ENCODE measurements around the gene BBS9.
"Not testable (repeated sequence)": the region's sequence is repeated elsewhere in the genome, so short reads cannot be mapped to it uniquely, and the experiment has no call there.

Gene BBS9

GRCh38 chr7:33431543-33431942 is 302.2 kb downstream of the BBS9 start:
- no peak for DNase-seq (ENCODE audit: low read depth in 3 of 3)

DNA sequence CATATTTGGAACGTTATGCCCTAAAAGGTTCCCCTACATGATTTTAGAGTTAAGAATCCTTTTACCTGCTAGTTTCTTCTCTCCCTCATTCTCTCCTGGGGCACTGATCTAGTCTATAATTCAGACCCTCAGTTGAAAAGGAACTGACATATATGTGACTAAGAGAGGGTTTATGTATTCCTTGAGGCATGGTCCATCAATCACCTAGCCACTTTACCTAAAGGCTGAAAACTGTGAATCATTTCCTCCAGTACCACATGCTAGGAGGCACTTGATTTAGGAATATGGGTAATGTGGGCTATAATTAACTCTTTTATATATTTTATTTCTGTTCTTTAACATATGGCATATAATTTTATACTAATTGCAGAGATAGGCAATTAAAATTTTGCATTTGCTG is 303.5 kb downstream of the BBS9 start:
- DNase-seq (ENCODE audit: low read depth in 3 of 3) = no peak

DNA sequence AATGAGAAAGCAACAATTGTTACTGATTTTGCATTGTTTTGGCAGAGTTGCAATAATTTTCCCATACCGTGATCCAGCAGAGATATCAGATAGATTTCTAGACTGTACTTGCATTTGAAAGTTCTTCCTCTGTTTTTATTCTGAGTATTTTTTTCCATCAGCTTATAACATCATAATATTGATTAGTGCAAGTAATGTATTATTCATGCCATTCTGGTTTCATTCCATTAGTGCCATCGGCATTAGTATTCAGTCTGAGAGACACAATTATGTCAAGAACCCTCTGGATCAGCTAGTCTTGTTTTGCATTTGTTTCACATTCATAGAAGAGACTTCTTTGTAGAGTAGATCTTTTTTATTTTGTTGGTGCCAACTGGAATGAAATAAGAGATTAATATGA is 304.0 kb downstream of the BBS9 start:
- DNase-seq (ENCODE audit: low read depth in 3 of 3) = no peak

DNA sequence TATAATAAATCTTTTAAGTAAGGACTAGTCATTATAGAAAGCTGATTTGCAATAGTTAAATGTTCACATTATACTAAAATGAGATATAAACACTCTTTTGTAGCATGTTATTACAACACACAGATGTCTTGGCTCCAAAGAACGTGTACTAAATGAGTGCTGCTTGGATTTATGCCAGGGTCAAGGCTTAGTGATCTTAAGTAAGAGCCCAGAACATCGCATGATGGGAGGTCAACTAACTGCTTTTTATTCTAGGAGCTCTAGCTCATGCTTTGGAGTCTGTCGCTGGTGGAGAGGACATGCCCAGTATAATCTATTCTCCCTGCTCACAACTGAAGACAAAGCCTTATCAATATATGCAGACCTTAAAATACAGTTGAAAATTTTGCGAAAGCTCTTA is 315.1 kb downstream of the BBS9 start:
- no peak for DNase-seq (ENCODE audit: low read depth in 3 of 3)

- no peak for DNase-seq (ENCODE audit: low read depth in 3 of 3)
Observed at GRCh38 chr7:33446551-33446950, 317.2 kb downstream of the BBS9 start.

- DNase-seq (ENCODE audit: low read depth in 3 of 3) = no peak
Observed at GRCh38 chr7:33448035-33448434, 318.7 kb downstream of the BBS9 start.

- DNase-seq (ENCODE audit: low read depth in 3 of 3) = no peak
Observed at GRCh38 chr7:33449847-33450246, 320.5 kb downstream of the BBS9 start.

- DNase-seq (ENCODE audit: low read depth in 3 of 3) = no peak
Observed at GRCh38 chr7:33452805-33453502, 323.6 kb downstream of the BBS9 start.

DNA sequence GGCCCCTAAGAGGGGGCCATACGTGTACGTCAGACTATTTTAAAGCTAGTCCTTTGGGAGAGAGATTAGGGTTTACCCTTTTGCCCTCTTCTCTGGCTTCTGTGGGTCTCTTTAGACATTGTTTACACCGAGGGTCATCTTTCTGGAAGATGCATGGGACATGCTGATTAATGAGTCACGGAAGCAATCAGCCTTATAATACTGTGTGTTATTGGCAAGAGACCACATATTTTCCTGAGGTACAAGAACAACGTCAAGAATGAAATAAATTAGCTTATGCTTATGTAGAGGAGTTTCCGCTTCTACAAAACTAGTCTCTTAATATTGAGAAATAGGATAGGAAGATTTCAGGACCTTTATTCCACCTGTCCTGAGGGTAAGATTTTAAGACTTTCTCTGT is 327.7 kb downstream of the BBS9 start:
- no peak for DNase-seq (ENCODE audit: low read depth in 3 of 3)

GRCh38 chr7:33458581-33458980 is 329.2 kb downstream of the BBS9 start:
- DNase-seq (ENCODE audit: low read depth in 3 of 3) = no peak

DNA sequence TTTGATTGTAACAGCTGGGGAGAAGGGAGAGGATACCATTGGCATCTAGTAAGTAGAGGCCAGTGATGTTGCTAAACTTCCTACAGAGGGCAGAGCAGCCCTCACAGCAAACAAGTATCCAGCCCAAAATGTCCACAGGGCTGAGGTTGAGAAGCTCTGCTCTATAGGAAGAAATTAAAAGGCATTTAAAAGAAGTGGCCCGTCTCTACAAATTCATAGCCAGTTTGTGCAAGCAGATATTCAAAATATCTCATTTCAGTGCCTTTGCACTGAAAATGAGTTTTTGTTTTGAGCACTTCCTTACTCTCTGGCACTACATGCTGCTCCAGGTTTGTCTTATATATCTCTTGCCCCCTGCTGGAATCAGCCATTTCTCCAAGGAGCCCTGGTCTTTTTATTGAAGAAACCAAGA is 330.0 kb downstream of the BBS9 start:
- no peak for DNase-seq (ENCODE audit: low read depth in 3 of 3)

- DNase-seq (ENCODE audit: low read depth in 3 of 3) = no peak
Observed at GRCh38 chr7:33463131-33463530, 333.8 kb downstream of the BBS9 start.

DNA sequence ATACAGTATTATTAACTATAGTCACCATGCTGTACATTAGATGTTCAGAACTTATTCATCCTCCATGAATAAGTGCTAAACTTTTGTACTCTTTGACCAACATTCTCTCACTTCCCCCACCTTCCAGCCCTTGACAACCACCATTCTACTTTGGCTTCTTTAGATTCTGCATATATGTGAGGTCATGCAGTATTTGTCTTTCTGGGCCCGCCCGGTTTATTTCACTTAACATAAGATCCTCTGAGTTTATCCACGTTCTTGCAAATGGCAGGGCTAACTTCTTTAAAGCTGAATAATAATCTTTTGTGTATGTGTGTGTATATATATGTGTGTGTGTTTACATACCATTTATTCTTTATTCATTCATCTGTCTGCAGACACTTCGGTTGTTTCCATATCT is 336.8 kb downstream of the BBS9 start:
- DNase-seq (ENCODE audit: low read depth in 3 of 3) = no peak

GRCh38 chr7:33471636-33472242 is 342.4 kb downstream of the BBS9 start:
- DNase-seq (ENCODE audit: low read depth in 3 of 3) = no peak

- DNase-seq (ENCODE audit: low read depth in 3 of 3) = no peak
Observed at GRCh38 chr7:33472348-33473025, 343.1 kb downstream of the BBS9 start.

- DNase-seq (ENCODE audit: low read depth in 3 of 3) = no peak
Observed at GRCh38 chr7:33477719-33478480, 348.5 kb downstream of the BBS9 start.

DNA sequence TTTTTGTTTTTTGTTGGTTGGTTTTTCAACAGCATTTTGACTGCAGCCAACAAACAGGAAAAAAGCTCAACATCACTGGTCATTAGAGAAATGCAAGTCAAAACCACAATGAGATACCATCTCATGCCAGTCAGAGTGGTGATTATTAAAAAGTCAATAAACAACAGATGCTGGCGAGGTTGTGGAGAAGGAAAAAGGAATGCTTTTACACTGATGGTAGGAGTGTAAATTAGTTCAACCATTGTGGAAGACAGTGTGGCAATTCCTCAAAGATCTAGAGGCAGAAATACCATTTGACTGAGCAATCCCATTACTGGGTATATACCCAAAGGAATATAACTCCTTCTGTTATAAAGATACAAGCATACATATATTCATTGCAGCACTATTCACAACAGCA is 355.1 kb downstream of the BBS9 start:
- not testable (repeated sequence) for DNase-seq (ENCODE audit: low read depth in 3 of 3)

- DNase-seq (ENCODE audit: low read depth in 3 of 3) = no peak
Observed at GRCh38 chr7:33485747-33486493, 356.6 kb downstream of the BBS9 start.

GRCh38 chr7:33486633-33487032 is 357.3 kb downstream of the BBS9 start:
- DNase-seq (ENCODE audit: low read depth in 3 of 3) = no peak

- DNase-seq (ENCODE audit: low read depth in 3 of 3) = no peak
Observed at GRCh38 chr7:33487998-33488682, 358.8 kb downstream of the BBS9 start.

GRCh38 chr7:33494474-33494873 is 365.1 kb downstream of the BBS9 start:
- DNase-seq (ENCODE audit: low read depth in 3 of 3) = no peak

All from stimulated activated CD4-positive, alpha-beta T cell treated with anti-CD3 and anti-CD28 coated beads, TNF-alpha, amount 100 ng/mL, for 4 hours (primary cell).